Measurements from ENCODE around the gene FICD.

The FICD gene

GRCh38 chr12:108526482-108527165 is 11.5 kb downstream of the FICD start:
- TF ChIP-seq SUZ12 (IDR thresholded peaks at IDR 0.05; ENCODE audit: extremely low read depth, insufficient read depth, insufficient read length) (no peak), YY1 (IDR thresholded peaks at IDR 0.05; ENCODE audit: insufficient read depth, insufficient read length) (no peak), ZNF274 (IDR thresholded peaks at IDR 0.05; ENCODE audit: low read depth, low read length) (no peak)
- Histone ChIP-seq H3K4me3 (ENCODE audit: insufficient read length, low read depth) (no peak overlapping the region), H3K36me3 (ENCODE audit: insufficient read depth, insufficient read length, low read length) (peaks cover 99% of the 10 kb centered on the region), H3K9me3 (ENCODE audit: insufficient read depth, low read length) (no peaks in the 10 kb centered on the region), H3K9ac (ENCODE audit: insufficient read length, low read depth) (no peak overlapping the region), H3K4me1 (ENCODE audit: insufficient read depth, insufficient read length) (no peaks in the 10 kb centered on the region), H3K27me3 (ENCODE audit: insufficient read depth, insufficient read length) (no peaks in the 10 kb centered on the region)
- no peak for DNase-seq (ENCODE audit: low read depth, low spot score)

DNA sequence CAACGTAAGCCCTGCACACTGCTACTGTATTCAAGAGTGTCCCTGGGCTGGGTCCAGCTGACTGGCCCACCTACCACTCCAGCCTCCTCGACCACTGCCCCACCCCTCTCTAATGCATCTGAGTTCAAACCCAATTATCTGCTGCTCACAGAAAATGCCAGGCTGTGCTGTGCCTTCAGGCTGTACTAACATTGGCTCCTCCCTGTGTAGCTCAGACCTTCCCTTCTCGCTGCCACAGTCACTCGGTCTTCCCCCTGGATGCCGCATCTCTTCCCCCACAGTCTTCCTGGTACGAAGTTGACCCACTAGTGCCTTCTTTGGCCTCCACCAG is 12.1 kb downstream of the FICD start:
- Histone ChIP-seq H3K9me3 (ENCODE audit: insufficient read depth, low read length) (no peaks in the 10 kb centered on the region), H3K36me3 (ENCODE audit: insufficient read depth, insufficient read length, low read length) (peaks cover 99% of the 10 kb centered on the region), H3K27me3 (ENCODE audit: insufficient read depth, insufficient read length) (no peaks in the 10 kb centered on the region), H3K9ac (ENCODE audit: insufficient read length, low read depth) (no peak overlapping the region), H3K4me3 (ENCODE audit: insufficient read length, low read depth) (no peak overlapping the region), H3K4me1 (ENCODE audit: insufficient read depth, insufficient read length) (no peaks in the 10 kb centered on the region)
- no peak for TF ChIP-seq YY1 (IDR thresholded peaks at IDR 0.05; ENCODE audit: insufficient read depth, insufficient read length)
- TF ChIP-seq SUZ12 (IDR thresholded peaks at IDR 0.05; ENCODE audit: extremely low read depth, insufficient read depth, insufficient read length) = no peak
- no peak for TF ChIP-seq ZNF274 (IDR thresholded peaks at IDR 0.05; ENCODE audit: low read depth, low read length)
- DNase-seq (ENCODE audit: low read depth, low spot score) = no peak

DNA sequence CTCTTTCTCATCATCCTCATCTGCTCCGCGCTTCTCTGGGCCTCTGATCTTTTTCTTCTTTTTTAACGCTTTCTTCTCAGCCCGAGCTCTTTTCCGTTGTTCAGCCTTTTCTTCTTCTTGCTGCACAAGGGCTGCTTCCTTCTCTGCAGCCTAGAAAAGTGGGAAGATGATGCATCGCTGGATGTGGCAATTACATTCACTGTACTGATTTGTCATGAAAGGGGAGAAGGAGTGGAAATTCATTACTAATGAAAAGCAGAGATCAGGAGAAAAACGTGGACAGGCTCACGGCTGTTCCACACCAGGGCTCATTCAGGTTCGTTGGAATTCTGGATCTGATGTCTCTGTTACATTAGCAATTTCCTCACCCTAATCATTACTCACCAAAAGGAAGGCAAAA is 15.1 kb downstream of the FICD start:
- no peak for DNase-seq (ENCODE audit: low read depth, low spot score)
- Histone ChIP-seq H3K9me3 (ENCODE audit: insufficient read depth, low read length) (no peaks in the 10 kb centered on the region), H3K27me3 (ENCODE audit: insufficient read depth, insufficient read length) (no peaks in the 10 kb centered on the region), H3K4me1 (ENCODE audit: insufficient read depth, insufficient read length) (no peaks in the 10 kb centered on the region), H3K9ac (ENCODE audit: insufficient read length, low read depth) (no peak overlapping the region), H3K4me3 (ENCODE audit: insufficient read length, low read depth) (no peak overlapping the region), H3K36me3 (ENCODE audit: insufficient read depth, insufficient read length, low read length) (peaks cover 99% of the 10 kb centered on the region)
- no peak for TF ChIP-seq SUZ12 (IDR thresholded peaks at IDR 0.05; ENCODE audit: extremely low read depth, insufficient read depth, insufficient read length)

- Histone ChIP-seq H3K27me3 (ENCODE audit: insufficient read depth, insufficient read length) (no peaks in the 10 kb centered on the region), H3K9me3 (ENCODE audit: insufficient read depth, low read length) (no peaks in the 10 kb centered on the region), H3K36me3 (ENCODE audit: insufficient read depth, insufficient read length, low read length) (peaks cover 99% of the 10 kb centered on the region), H3K4me3 (ENCODE audit: insufficient read length, low read depth) (no peak overlapping the region), H3K4me1 (ENCODE audit: insufficient read depth, insufficient read length) (no peaks in the 10 kb centered on the region), H3K9ac (ENCODE audit: insufficient read length, low read depth) (no peak overlapping the region)
- DNase-seq (ENCODE audit: low read depth, low spot score) = no peak
- no peak for TF ChIP-seq ZNF274 (IDR thresholded peaks at IDR 0.05; ENCODE audit: low read depth, low read length)
- TF ChIP-seq SUZ12 (IDR thresholded peaks at IDR 0.05; ENCODE audit: extremely low read depth, insufficient read depth, insufficient read length) = no peak
- TF ChIP-seq YY1 (IDR thresholded peaks at IDR 0.05; ENCODE audit: insufficient read depth, insufficient read length) = no peak
These were observed 17.1 kb downstream of the FICD start for GRCh38 chr12:108531929-108532848.

DNA sequence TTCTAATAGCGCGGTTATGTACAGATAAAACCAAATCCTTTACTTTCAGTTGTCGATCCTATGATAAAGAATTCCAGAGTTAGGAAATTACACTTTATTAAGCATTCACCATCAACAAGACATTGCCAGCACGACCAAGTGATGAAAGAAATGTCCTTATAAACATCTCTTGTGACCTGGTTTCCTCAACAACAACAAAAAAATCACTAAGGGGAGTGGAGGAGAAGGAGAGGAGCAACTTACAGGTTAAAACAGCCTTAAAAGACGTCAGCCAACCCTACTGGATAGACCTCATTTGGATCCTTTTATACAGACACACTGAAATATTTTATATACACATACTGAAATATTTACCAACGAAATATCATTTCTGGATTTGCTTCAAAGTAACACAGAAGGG is 23.1 kb downstream of the FICD start:
- Histone ChIP-seq H3K9ac (ENCODE audit: insufficient read length, low read depth) (no peak overlapping the region), H3K4me3 (ENCODE audit: insufficient read length, low read depth) (no peak overlapping the region), H3K4me1 (ENCODE audit: insufficient read depth, insufficient read length) (no peaks in the 10 kb centered on the region), H3K27me3 (ENCODE audit: insufficient read depth, insufficient read length) (no peaks in the 10 kb centered on the region), H3K36me3 (ENCODE audit: insufficient read depth, insufficient read length, low read length) (peaks cover 87% of the 10 kb centered on the region), H3K9me3 (ENCODE audit: insufficient read depth, low read length) (no peaks in the 10 kb centered on the region)
- TF ChIP-seq YY1 (IDR thresholded peaks at IDR 0.05; ENCODE audit: insufficient read depth, insufficient read length) (no peak), ZNF274 (IDR thresholded peaks at IDR 0.05; ENCODE audit: low read depth, low read length) (no peak), SUZ12 (IDR thresholded peaks at IDR 0.05; ENCODE audit: extremely low read depth, insufficient read depth, insufficient read length) (no peak)
- DNase-seq (ENCODE audit: low read depth, low spot score) = no peak

- no peaks in the 10 kb centered on the region for H3K4me1 ChIP-seq (ENCODE audit: insufficient read depth, insufficient read length)
- H3K27me3 ChIP-seq (ENCODE audit: insufficient read depth, insufficient read length) = no peaks in the 10 kb centered on the region
- no peak overlapping the region for H3K9ac ChIP-seq (ENCODE audit: insufficient read length, low read depth)
- DNase-seq (ENCODE audit: low read depth, low spot score) = no peak
- TF ChIP-seq ZNF274 (IDR thresholded peaks at IDR 0.05; ENCODE audit: low read depth, low read length) (no peak), YY1 (IDR thresholded peaks at IDR 0.05; ENCODE audit: insufficient read depth, insufficient read length) (no peak), SUZ12 (IDR thresholded peaks at IDR 0.05; ENCODE audit: extremely low read depth, insufficient read depth, insufficient read length) (no peak)
- peaks cover 87% of the 10 kb centered on the region for H3K36me3 ChIP-seq (ENCODE audit: insufficient read depth, insufficient read length, low read length)
- no peaks in the 10 kb centered on the region for H3K9me3 ChIP-seq (ENCODE audit: insufficient read depth, low read length)
- no peak overlapping the region for H3K4me3 ChIP-seq (ENCODE audit: insufficient read length, low read depth)
These were observed 23.6 kb downstream of the FICD start for GRCh38 chr12:108538616-108539195.

- Histone ChIP-seq H3K9me3 (ENCODE audit: insufficient read depth, low read length) (no peaks in the 10 kb centered on the region), H3K27me3 (ENCODE audit: insufficient read depth, insufficient read length) (no peaks in the 10 kb centered on the region), H3K36me3 (ENCODE audit: insufficient read depth, insufficient read length, low read length) (peaks cover 87% of the 10 kb centered on the region), H3K9ac (ENCODE audit: insufficient read length, low read depth) (no peak overlapping the region), H3K4me1 (ENCODE audit: insufficient read depth, insufficient read length) (no peaks in the 10 kb centered on the region), H3K4me3 (ENCODE audit: insufficient read length, low read depth) (no peak overlapping the region)
- no peak for TF ChIP-seq YY1 (IDR thresholded peaks at IDR 0.05; ENCODE audit: insufficient read depth, insufficient read length)
- no peak for TF ChIP-seq ZNF274 (IDR thresholded peaks at IDR 0.05; ENCODE audit: low read depth, low read length)
- TF ChIP-seq SUZ12 (IDR thresholded peaks at IDR 0.05; ENCODE audit: extremely low read depth, insufficient read depth, insufficient read length) = no peak
- DNase-seq (ENCODE audit: low read depth, low spot score) = no peak
These were observed 27.2 kb downstream of the FICD start for GRCh38 chr12:108542320-108542719.
